Measurements from ENCODE around the gene CIAO3.

The CIAO3 gene

GRCh38 chr16:709566-710499 is 31.0 kb downstream of the CIAO3 start:
- DNase-seq (ENCODE audit: low spot score), result no peak

GRCh38 chr16:708959-709358 is 31.8 kb downstream of the CIAO3 start:
- no peak for DNase-seq (ENCODE audit: low spot score)

- no peak for DNase-seq (ENCODE audit: low spot score)
Observed at GRCh38 chr16:708019-708418, 32.8 kb downstream of the CIAO3 start.

GRCh38 chr16:707062-707538 is 33.7 kb downstream of the CIAO3 start:
- DNase-seq (ENCODE audit: low spot score), result no peak

- no peak for DNase-seq (ENCODE audit: low spot score)
Observed at GRCh38 chr16:706189-707061, 34.4 kb downstream of the CIAO3 start.

GRCh38 chr16:705431-706188 is 35.2 kb downstream of the CIAO3 start, which contains the start of gene FBXL16:
Gene FBXL16 (minus strand): TSS chr16:705801. CDS start chr16:697405, 8,396 bp downstream.
- DNase-seq (ENCODE audit: low spot score), result no peak

- DNase-seq (ENCODE audit: low spot score), result no peak
Observed at GRCh38 chr16:704552-705380, 36.0 kb downstream of the CIAO3 start.

- no peak for DNase-seq (ENCODE audit: low spot score)
Observed at GRCh38 chr16:704047-704446, 36.8 kb downstream of the CIAO3 start.

GRCh38 chr16:703406-703805 is 37.4 kb downstream of the CIAO3 start:
- no peak for DNase-seq (ENCODE audit: low spot score)

GRCh38 chr16:702341-702740 is 38.5 kb downstream of the CIAO3 start:
- DNase-seq (ENCODE audit: low spot score), result no peak

GRCh38 chr16:700684-701584 is 39.9 kb downstream of the CIAO3 start:
- no peak for DNase-seq (ENCODE audit: low spot score)

- DNase-seq (ENCODE audit: low spot score), result no peak
Observed at GRCh38 chr16:698911-699671, 41.7 kb downstream of the CIAO3 start.

GRCh38 chr16:695355-696089 is 45.3 kb downstream of the CIAO3 start:
- no peak for DNase-seq (ENCODE audit: low spot score)

- DNase-seq (ENCODE audit: low spot score), result no peak
Observed at GRCh38 chr16:694863-695354, 45.9 kb downstream of the CIAO3 start.

- no peak for DNase-seq (ENCODE audit: low spot score)
Observed at GRCh38 chr16:694187-694862, 46.5 kb downstream of the CIAO3 start.

- DNase-seq (ENCODE audit: low spot score), result no peak
Observed at GRCh38 chr16:693766-694165, 47.0 kb downstream of the CIAO3 start.

- no peak for DNase-seq (ENCODE audit: low spot score)
Observed at GRCh38 chr16:693364-693763, 47.4 kb downstream of the CIAO3 start.
